ENCODE measurements around the gene ADGRA1.

The ADGRA1 gene

GRCh38 chr10:133071733-133072132 is 16.0 kb upstream of the ADGRA1 start:
- H3K4me3 ChIP-seq (ENCODE audit: low read depth, low read length), result no peak overlapping the region
- ChIA-PET POLR2A (no interaction called here), CTCF (no interaction called here)
- DNase-seq (ENCODE audit: low read depth, low spot score), result no peak
- no peak for TF ChIP-seq CTCF (IDR thresholded peaks at IDR 0.05; ENCODE audit: insufficient read depth, low read length, missing control alignments)

- POLR2A ChIA-PET, result no interaction called here
- no peak overlapping the region for H3K4me3 ChIP-seq (ENCODE audit: low read depth, low read length)
- no peak for DNase-seq (ENCODE audit: low read depth, low spot score)
- CTCF ChIA-PET, result no interaction called here
- no peak for TF ChIP-seq CTCF (IDR thresholded peaks at IDR 0.05; ENCODE audit: insufficient read depth, low read length, missing control alignments)
These were observed 15.5 kb upstream of the ADGRA1 start for GRCh38 chr10:133072196-133072595.

GRCh38 chr10:133072720-133073390 is 14.9 kb upstream of the ADGRA1 start:
- no peak overlapping the region for H3K4me3 ChIP-seq (ENCODE audit: low read depth, low read length)
- TF ChIP-seq CTCF (IDR thresholded peaks at IDR 0.05; ENCODE audit: insufficient read depth, low read length, missing control alignments), result no peak
- CTCF ChIA-PET, result no interaction called here
- DNase-seq (ENCODE audit: low read depth, low spot score), result no peak
- POLR2A ChIA-PET, result no interaction called here

GRCh38 chr10:133075346-133076137 is 12.2 kb upstream of the ADGRA1 start:
- TF ChIP-seq CTCF (IDR thresholded peaks at IDR 0.05; ENCODE audit: insufficient read depth, low read length, missing control alignments), result no peak
- H3K4me3 ChIP-seq (ENCODE audit: low read depth, low read length), result no peak overlapping the region
- DNase-seq (ENCODE audit: low read depth, low spot score), result no peak
- POLR2A ChIA-PET, result no interaction called here
- CTCF ChIA-PET, result no interaction called here

- DNase-seq (ENCODE audit: low read depth, low spot score), result no peak
These were observed 11.3 kb upstream of the ADGRA1 start for GRCh38 chr10:133076274-133077038.

More at GRCh38 chr10:133076274-133077038, 11.3 kb upstream of the ADGRA1 start:
- H3K4me3 ChIP-seq (ENCODE audit: low read depth, low read length), result no peak overlapping the region
- ChIA-PET POLR2A (no interaction called here), CTCF (no interaction called here)
- no peak for TF ChIP-seq CTCF (IDR thresholded peaks at IDR 0.05; ENCODE audit: insufficient read depth, low read length, missing control alignments)

All from AG04449 (cell line).